Thyroid gland (tissue), 4 donors: Measurements from ENCODE around the gene ITGB1BP1. TPM values are rescaled to one million over a fixed set of nuclear protein-coding genes. Genes with fewer than 3 reads are reported as not detected.

Experiments used
- DNase-seq, 2 donors: peaks; one replicate each; pipeline ENCODE4 v3.0.0-alpha.2; 2019
- H3K27ac ChIP-seq, 3 donors: fragments of 200-600 bp; sonication (generic); 1 replicate in 2 of 3; 2 replicates in 1 of 3; pipeline ENCODE4 v1.5.1; 2016 to 2019; ENCODE audit warnings: mild to moderate bottlenecking in 1 of 3, moderate library complexity in 1 of 3
- H3K27me3 ChIP-seq: fragments of 200-600 bp; sonication (generic); one replicate; pipeline ENCODE4 v1.5.1; 2019
- H3K36me3 ChIP-seq, 2 donors: fragments of 200-600 bp; sonication (generic); one replicate each; pipeline ENCODE4 v1.5.1; 2016 to 2019
- H3K4me1 ChIP-seq, 2 donors: fragments of 200-600 bp; sonication (generic); one replicate each; pipeline ENCODE4 v1.5.1; 2017 to 2019
- H3K4me3 ChIP-seq, 3 donors: fragments of 200-600 bp; sonication (generic); replicated peaks in 1 of 3; 1 replicate in 2 of 3; 2 replicates in 1 of 3; pipeline ENCODE4 v1.5.1; 2016; ENCODE audit warnings: mild to moderate bottlenecking in 1 of 3
- H3K9me3 ChIP-seq: fragments of 200-600 bp; sonication (generic); one replicate; pipeline ENCODE4 v1.5.1; 2017
- CTCF ChIP-seq, 6 experiments: fragments of 200-600 bp in 3 of 6; fragments of 450-650 bp in 3 of 6; sonication (generic) in 3 of 6; IDR thresholded peaks; one replicate each; pipeline ENCODE4 v1.5.1; 2016 to 2019; ENCODE audit warnings: antibody characterized with exemption in 6 of 6, mild to moderate bottlenecking in 2 of 6, inconsistent platforms in 1 of 6, moderate library complexity in 1 of 6
- POLR2A ChIP-seq, 2 donors: fragments of 450-650 bp; IDR thresholded peaks; one replicate each; pipeline ENCODE4 v1.6.1; 2017; ENCODE audit warnings: antibody characterized with exemption in 2 of 2, mild to moderate bottlenecking in 2 of 2, moderate library complexity in 1 of 2
- WGBS, 2 donors: methylation state at CpG; one replicate each; pipeline ENCODE4 v1.1.5; 2017; 5-methylcytosine and 5-hydroxymethylcytosine counted together
- intact Hi-C: fragments of 100-400 bp; cut with DNase I; formaldehyde crosslinking; loops from one replicate; pipeline ENCODE4 v1.15.1; 2023
- total RNA-seq, 4 donors: library from RNA; depleted of rRNA; stranded (reverse); fragments of >200 nt; gene quantifications; one replicate each; pipeline ENCODE4 v1.2.3, GENCODE V29; 2016

ITGB1BP1 gene
- total RNA-seq, 4 donors from 2014 or later, result 39.4 to 73.4 (median 45.8) TPM

- Histone ChIP-seq H3K4me1 (peaks cover 5 to 28% of the 10 kb centered on the region in 2 donors), H3K4me3 (no peak overlapping the region), H3K9me3 (no peaks in the 10 kb centered on the region), H3K36me3 (peaks cover 0 to 5% of the 10 kb centered on the region in 2 donors), H3K27me3 (no peaks in the 10 kb centered on the region), H3K27ac (no peak overlapping the region)
- DNase-seq, result no peak
- TF ChIP-seq CTCF (IDR thresholded peaks at IDR 0.05), result no peak
- TF ChIP-seq POLR2A (IDR thresholded peaks at IDR 0.05), result no peak
- WGBS, 2 donors, result 91 to 98% methylated on average over 3 of the region's 3 CpGs
- intact Hi-C loops, result no loop called here
These were observed 37.8 kb upstream of the ITGB1BP1 start for GRCh38 chr2:9461079-9461478.

GRCh38 chr2:9460441-9461017, 37.2 kb upstream of the ITGB1BP1 start:
- no peak for DNase-seq
- TF ChIP-seq CTCF (IDR thresholded peaks at IDR 0.05) (no peak), POLR2A (IDR thresholded peaks at IDR 0.05) (no peak)
- Histone ChIP-seq H3K27me3 (no peaks in the 10 kb centered on the region), H3K4me1 (peaks cover 5 to 26% of the 10 kb centered on the region in 2 donors), H3K27ac (no peak overlapping the region), H3K36me3 (peaks cover 0 to 5% of the 10 kb centered on the region in 2 donors), H3K9me3 (no peaks in the 10 kb centered on the region), H3K4me3 (no peak overlapping the region)
- 93% methylated on average over 3 of the region's 3 CpGs for WGBS, 2 donors
- intact Hi-C loops, result no loop called here

- no peak for TF ChIP-seq CTCF (IDR thresholded peaks at IDR 0.05)
- intact Hi-C loops, result no loop called here
- H3K36me3 ChIP-seq, result peaks cover 10 to 35% of the 10 kb centered on the region in 2 donors
These were observed 27.9 kb upstream of the ITGB1BP1 start for GRCh38 chr2:9451231-9451630.

GRCh38 chr2:9445089-9445488, 21.8 kb upstream of the ITGB1BP1 start:
- TF ChIP-seq CTCF (IDR thresholded peaks at IDR 0.05), result no peak
- no peak for TF ChIP-seq POLR2A (IDR thresholded peaks at IDR 0.05)
- peaks cover 24 to 45% of the 10 kb centered on the region in 2 donors for H3K36me3 ChIP-seq
- intact Hi-C loops, result no loop called here

More at GRCh38 chr2:9451231-9451630, 27.9 kb upstream of the ITGB1BP1 start:
- Histone ChIP-seq H3K27me3 (no peaks in the 10 kb centered on the region), H3K4me3 (no peak overlapping the region), H3K4me1 (no peaks in the 10 kb centered on the region), H3K27ac (no peak overlapping the region), H3K9me3 (no peaks in the 10 kb centered on the region)
- no peak for DNase-seq
- 77 to 94% methylated on average over 1 of the region's 1 CpG for WGBS, 2 donors

GRCh38 chr2:9443526-9443925, 20.2 kb upstream of the ITGB1BP1 start:
- Histone ChIP-seq H3K4me1 (no peaks in the 10 kb centered on the region), H3K36me3 (peaks cover 22 to 39% of the 10 kb centered on the region in 2 donors), H3K9me3 (no peaks in the 10 kb centered on the region), H3K4me3 (no peak overlapping the region), H3K27ac (no peak overlapping the region), H3K27me3 (no peaks in the 10 kb centered on the region)
- intact Hi-C loops, result no loop called here
- no peak for DNase-seq
- TF ChIP-seq CTCF (IDR thresholded peaks at IDR 0.05), result no peak
- no peak for TF ChIP-seq POLR2A (IDR thresholded peaks at IDR 0.05)
- WGBS, 2 donors, result 92 to 95% methylated on average over 5 of the region's 5 CpGs

More at GRCh38 chr2:9445089-9445488, 21.8 kb upstream of the ITGB1BP1 start:
- DNase-seq, result no peak
- H3K4me3 ChIP-seq, result no peak overlapping the region
- 84 to 92% methylated on average over 7 of the region's 7 CpGs for WGBS, 2 donors
- no peaks in the 10 kb centered on the region for H3K4me1 ChIP-seq
- H3K27me3 ChIP-seq, result no peaks in the 10 kb centered on the region
- H3K27ac ChIP-seq, result no peak overlapping the region
- H3K9me3 ChIP-seq, result no peaks in the 10 kb centered on the region
